ENCODE results near the gene MKLN1. TPM values are rescaled to one million over a fixed set of nuclear protein-coding genes. Genes with fewer than 3 reads are reported as not detected.

Gene MKLN1
- total and polyA plus RNA-seq, 2 of the 13 experiments (the other 11 are each of a cell fraction or from before 2014, with no cell fraction given): 33.6 to 43.5 TPM

DNA sequence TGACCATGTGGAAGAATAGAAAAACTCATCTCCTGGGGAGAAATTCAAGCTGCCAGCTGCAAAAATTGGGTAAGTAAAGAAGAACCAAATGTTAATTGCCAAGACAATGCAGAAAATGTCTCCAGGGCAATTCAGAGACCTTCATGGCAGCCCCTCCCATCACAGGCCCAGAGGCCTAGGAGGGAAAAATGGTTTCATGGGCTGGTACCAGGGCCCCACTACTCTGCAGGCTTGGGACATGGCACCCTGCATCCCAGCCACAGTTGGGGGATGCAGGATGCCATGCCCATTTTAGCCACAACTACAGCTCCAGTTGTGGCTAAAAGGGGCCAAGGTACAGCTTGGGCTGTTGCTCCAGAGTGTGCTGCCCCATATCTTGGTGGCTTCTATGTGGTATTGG lies 20.9 kb upstream of the MKLN1 start:
- intact Hi-C loops (cut with micrococcal nuclease; ENCODE audit: unreplicated experiment): no loop called here
- in situ Hi-C loops (cut with HindIII; ENCODE audit: extremely low pct_ligation_motif_present, low pct_unique_long_range_greater_than_20kb): no loop called here

More for the DNA sequence above, 20.9 kb upstream of the MKLN1 start:
- Histone ChIP-seq H3K9me3 (ENCODE audit: low read length) (peaks cover 20% of the 10 kb centered on the region), H3K79me2 (ENCODE audit: insufficient read depth, low read length) (no peaks in the 10 kb centered on the region), H3K4me1 (ENCODE audit: insufficient read depth, low read length) (peaks cover 40% of the 10 kb centered on the region), H3K4me2 (ENCODE audit: low read depth, low read length) (no peak overlapping the region), H4K20me1 (ENCODE audit: insufficient read depth, low read length) (no peaks in the 10 kb centered on the region), H3K36me3 (replicated peaks in 1 of 2; ENCODE audit: control insufficient read depth in 1 of 2, insufficient read depth in 2 of 2, low read length in 2 of 2) (no peaks in the 10 kb centered on the region), H2AFZ (ENCODE audit: low read length) (no peak overlapping the region), H3K9ac (ENCODE audit: insufficient read depth, low read depth, low read length) (no peak overlapping the region), H3K27ac (ENCODE audit: extremely low read length, insufficient read depth, low read length) (no peak overlapping the region), H3K4me3 (replicated peaks in 1 of 3; ENCODE audit: insufficient read depth in 1 of 3, low read depth in 2 of 3, low read length in 3 of 3) (no peak overlapping the region), H3K27me3 (ENCODE audit: control insufficient read depth in 1 of 2, insufficient read depth in 2 of 2, low read length in 2 of 2) (no peaks in the 10 kb centered on the region)
- ChIA-PET POLR2A (no interaction called here), CTCF (ENCODE audit: low intra/inter-chr PET ratio, low total read pairs) (no interaction called here)
- no peak for ATAC-seq
- DNase-seq (ENCODE audit: low spot score): no peak
- FAIRE-seq: no peak
- TF ChIP-seq SIN3B (IDR thresholded peaks at IDR 0.05; ENCODE audit: low read length): no peak
- TF ChIP-seq MLLT10 (CRISPR knock-in tag; IDR thresholded peaks at IDR 0.05): no peak
- no peak for TF ChIP-seq ZNF547 (CRISPR knock-in tag; IDR thresholded peaks at IDR 0.05)
- no peak for TF ChIP-seq KMT2A (CRISPR knock-in tag; IDR thresholded peaks at IDR 0.05)
- TF ChIP-seq, protein P1, sequence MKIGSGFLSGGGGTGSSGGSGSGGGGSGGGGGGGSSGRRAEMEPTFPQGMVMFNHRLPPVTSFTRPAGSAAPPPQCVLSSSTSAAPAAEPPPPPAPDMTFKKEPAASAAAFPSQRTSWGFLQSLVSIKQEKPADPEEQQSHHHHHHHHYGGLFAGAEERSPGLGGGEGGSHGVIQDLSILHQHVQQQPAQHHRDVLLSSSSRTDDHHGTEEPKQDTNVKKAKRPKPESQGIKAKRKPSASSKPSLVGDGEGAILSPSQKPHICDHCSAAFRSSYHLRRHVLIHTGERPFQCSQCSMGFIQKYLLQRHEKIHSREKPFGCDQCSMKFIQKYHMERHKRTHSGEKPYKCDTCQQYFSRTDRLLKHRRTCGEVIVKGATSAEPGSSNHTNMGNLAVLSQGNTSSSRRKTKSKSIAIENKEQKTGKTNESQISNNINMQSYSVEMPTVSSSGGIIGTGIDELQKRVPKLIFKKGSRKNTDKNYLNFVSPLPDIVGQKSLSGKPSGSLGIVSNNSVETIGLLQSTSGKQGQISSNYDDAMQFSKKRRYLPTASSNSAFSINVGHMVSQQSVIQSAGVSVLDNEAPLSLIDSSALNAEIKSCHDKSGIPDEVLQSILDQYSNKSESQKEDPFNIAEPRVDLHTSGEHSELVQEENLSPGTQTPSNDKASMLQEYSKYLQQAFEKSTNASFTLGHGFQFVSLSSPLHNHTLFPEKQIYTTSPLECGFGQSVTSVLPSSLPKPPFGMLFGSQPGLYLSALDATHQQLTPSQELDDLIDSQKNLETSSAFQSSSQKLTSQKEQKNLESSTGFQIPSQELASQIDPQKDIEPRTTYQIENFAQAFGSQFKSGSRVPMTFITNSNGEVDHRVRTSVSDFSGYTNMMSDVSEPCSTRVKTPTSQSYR (CRISPR knock-in tag; IDR thresholded peaks at IDR 0.05; ENCODE audit: borderline replicate concordance): no peak
- TF ChIP-seq GLI4 (CRISPR knock-in tag; IDR thresholded peaks at IDR 0.05; ENCODE audit: borderline replicate concordance): no peak
- no peak for TF ChIP-seq ZNF7 (CRISPR knock-in tag; IDR thresholded peaks at IDR 0.05)
- TF ChIP-seq GTF2F1 (IDR thresholded peaks at IDR 0.05; ENCODE audit: low read length): no peak
- TF ChIP-seq, protein P2, sequence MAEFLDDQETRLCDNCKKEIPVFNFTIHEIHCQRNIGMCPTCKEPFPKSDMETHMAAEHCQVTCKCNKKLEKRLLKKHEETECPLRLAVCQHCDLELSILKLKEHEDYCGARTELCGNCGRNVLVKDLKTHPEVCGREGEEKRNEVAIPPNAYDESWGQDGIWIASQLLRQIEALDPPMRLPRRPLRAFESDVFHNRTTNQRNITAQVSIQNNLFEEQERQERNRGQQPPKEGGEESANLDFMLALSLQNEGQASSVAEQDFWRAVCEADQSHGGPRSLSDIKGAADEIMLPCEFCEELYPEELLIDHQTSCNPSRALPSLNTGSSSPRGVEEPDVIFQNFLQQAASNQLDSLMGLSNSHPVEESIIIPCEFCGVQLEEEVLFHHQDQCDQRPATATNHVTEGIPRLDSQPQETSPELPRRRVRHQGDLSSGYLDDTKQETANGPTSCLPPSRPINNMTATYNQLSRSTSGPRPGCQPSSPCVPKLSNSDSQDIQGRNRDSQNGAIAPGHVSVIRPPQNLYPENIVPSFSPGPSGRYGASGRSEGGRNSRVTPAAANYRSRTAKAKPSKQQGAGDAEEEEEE (CRISPR knock-in tag; IDR thresholded peaks at IDR 0.05; ENCODE audit: borderline replicate concordance): no peak
- no peak for TF ChIP-seq NFYC (CRISPR knock-in tag; IDR thresholded peaks at IDR 0.05)
- no peak for TF ChIP-seq SIN3A (IDR thresholded peaks at IDR 0.05; ENCODE audit: borderline replicate concordance, low read depth, low read length)
- TF ChIP-seq PCBP1 (IDR thresholded peaks at IDR 0.05; ENCODE audit: borderline replicate concordance, low read depth, low read length): no peak
- TF ChIP-seq RNF2 (conservative IDR thresholded peaks at IDR 0.05; ENCODE audit: low read depth): no peak
- TF ChIP-seq SP1 (IDR thresholded peaks at IDR 0.05): no peak
- TF ChIP-seq SP1 (CRISPR knock-in tag; IDR thresholded peaks at IDR 0.05): no peak
- no peak for TF ChIP-seq ZNF784 (CRISPR knock-in tag; IDR thresholded peaks at IDR 0.05; ENCODE audit: borderline replicate concordance)
- no TSS peak for BruUV-seq (replicated peaks)

Measured in HepG2 (cell line).